NCI-H2227 (cell line): ENCODE data around the gene KLK15.
A peak's percentile ranks its signal among the peaks of the same experiment; 100 is the strongest.

Experiments
- DNase-seq: peaks from one replicate; lab custom pipeline; 2025; ENCODE audit not compliant: unreplicated experiment; lab: John Stamatoyannopoulos, UW

The KLK15 gene

DNA sequence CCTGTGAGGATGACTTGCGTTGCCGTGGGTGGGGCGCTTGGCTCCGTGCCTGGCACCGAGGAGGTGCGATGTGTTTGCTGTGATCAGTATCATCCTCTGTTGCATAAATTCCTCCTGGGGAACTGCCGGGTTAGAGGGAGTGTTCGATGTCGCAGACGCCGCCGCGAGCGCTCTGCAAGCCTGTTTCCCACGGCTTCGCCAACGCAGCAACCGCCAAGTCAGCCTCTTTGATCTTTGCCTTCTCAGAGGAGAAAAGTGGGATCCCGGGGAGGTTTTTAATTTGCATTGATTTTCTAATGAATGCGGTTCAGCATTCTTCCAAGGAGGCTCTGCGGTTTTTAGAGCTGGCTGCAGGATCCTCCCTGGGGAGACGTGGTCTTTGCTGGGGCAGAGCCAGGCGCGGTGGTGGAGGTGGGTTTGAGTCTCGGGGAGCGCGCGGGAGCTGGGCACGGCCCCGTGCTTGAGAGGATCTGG, 55.5 kb downstream of the KLK15 start:
- DNase-seq: peak; percentile 39

DNA sequence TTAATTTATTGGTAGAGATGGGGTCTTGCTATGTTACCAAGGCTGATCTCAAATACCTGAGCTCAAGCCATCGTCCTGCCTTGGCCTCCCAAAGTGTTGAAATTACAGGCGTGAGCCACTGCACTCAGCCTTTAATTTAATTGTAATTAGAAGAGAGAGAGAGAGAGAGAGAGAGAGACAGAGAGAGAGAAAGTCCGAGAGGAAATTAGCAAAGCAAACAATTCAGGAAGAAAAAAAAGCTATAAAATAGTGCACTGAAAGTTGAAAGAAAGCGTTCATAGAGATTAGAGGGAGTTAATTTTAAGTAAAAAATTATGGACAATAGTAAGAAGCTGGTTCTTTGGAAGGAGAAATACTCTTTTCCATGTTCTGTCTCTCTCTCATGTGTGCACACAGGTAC, 56.1 kb downstream of the KLK15 start:
- no peak for DNase-seq

GRCh38 chr19:50776131-50776530, 57.2 kb downstream of the KLK15 start:
- DNase-seq: no peak
